GM19463 (cell line): ENCODE results near the gene LCE3D.
"Not testable (repeated sequence)": the region's sequence is repeated elsewhere in the genome, so short reads cannot be mapped to it uniquely, and the experiment has no call there.

Source experiments
- ATAC-seq: cut with Tn5 transposase; IDR thresholded peaks from one replicate; pipeline ENCODE4 v1.9.1; 2021; ENCODE audit warnings: mild to moderate bottlenecking, moderate library complexity; ENCODE audit not compliant: unreplicated experiment

Gene LCE3D

DNA sequence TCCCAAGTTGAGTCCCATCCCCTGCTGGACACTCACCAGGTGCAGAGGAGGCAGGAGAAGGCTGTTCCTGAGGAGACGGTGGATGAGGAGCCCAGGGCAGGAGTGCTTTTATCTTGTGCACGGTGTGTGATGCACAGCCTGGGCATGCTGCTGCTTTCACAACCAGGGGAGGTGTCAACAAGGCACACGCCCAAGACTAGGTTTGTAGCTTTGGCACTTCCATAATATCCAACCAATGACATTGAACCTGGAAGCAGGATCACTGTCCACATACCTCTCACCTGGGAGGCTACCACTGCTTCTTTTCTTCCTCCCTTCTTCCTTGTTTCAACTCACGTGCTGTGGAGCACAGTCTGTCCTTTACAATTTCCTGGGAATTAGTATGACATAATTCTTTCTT, at the start of gene LCE3D:
LCE3D (minus strand) TSS at position 84 of the 400 bp plus-strand sequence. CDS start 580 bp downstream, outside the sequence.
- no peak for ATAC-seq

DNA sequence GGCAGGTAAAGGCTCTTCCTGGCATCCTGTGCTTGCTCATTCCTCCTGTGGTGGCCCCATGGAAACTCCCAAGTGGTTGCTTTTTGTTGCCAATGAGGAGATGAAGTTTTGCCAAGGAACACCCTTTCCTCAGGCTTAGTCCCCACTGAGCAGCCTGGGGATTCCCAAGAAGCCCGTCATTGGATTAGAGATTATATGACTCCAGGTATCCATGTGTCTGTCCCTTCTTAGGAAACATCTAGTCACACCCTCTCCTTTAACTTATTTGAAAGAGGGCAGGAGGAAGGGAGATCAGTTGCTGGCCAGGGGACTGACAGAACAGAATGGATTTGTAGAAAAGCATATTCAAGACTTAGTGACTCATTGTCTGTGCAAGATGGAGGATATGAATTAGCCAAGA, 46.4 kb upstream of the LCE3D start:
- ATAC-seq, result no peak

DNA sequence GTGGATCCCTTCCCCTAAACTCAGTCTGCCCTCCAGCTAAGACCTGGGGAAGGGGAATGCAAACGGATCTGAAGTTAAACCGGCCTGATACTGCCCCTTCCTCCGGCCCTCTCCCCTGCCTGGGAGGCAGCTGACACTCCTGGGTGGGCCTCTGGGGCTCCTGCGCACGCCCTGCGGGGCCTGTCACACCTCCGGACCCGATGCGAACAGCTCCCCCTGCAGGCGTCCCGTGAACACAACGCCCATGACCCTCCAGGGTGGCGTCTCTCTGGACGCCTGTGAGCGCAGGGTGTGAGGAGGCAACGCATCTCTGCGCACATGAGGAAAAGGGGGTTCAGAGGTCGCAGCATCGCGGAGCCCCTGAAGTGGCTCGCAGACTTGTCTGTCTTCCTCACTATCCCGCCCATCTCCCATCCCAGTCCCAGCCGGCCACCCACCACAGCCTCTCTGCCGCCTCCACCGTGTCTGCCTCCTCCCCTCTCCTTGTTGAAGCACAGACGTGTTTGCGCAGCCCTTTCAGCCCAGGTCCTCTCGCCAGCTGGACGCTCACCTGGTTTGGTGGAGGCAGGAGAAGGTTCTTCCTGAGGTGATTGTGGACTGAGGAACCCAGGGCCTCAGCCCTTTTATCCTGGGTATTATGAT, 43.0 kb upstream of the LCE3D start:
- no peak for ATAC-seq

DNA sequence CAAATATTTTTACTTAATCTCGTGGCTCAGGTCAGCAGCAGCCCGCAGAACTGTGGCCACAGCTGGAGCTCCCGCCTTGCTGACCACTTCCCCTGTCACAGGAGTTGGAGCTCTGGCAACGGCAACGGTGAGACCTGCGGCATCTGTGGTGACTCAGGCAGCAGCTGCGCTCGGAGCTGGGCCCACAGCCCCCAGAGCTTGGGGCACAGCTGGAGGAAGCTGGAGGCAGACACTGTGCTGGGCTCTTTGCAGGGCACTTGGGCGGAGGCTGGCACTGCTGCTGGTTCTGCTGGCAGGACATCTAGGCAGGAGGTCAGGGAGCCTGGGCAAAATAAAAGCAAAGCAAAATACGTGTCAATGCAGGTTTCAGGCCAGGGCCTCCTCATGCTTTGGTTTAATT, 42.5 kb upstream of the LCE3D start, which contains the start of gene LCE3A:
LCE3A (minus strand) TSS at position 301 of the 400 bp plus-strand sequence; CDS start at position 301, 0 bp downstream.
- ATAC-seq, result no peak

DNA sequence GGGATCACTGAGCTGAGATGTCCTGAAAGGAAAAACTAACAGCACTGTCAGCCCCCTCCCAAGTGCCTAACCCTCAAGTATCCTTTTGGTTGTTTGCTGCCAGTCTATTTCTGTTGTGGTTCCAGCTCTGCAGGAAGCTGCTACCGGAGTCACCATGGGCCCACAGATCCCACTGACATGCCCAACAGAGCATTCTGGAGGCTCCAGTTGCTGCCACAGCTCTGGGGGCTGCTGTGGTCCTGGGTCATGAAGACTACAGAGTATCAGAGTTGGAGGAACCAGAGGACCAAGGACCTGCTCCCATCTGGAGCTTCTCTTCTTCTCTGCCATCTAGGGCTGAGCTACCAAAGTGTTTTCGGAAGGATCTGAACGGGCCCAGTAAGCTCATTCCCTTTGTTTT, 41.7 kb upstream of the LCE3D start:
- ATAC-seq, result no peak

- ATAC-seq, result no peak
These were observed 33.2 kb upstream of the LCE3D start, which contains the start of gene LCE3B for GRCh38 chr1:152613511-152613910. Gene LCE3B (plus strand): TSS chr1:152613811. CDS start chr1:152613811, 0 bp downstream.

- ATAC-seq, result no peak
These were observed 19.6 kb upstream of the LCE3D start, which contains the start of gene LCE3C for GRCh38 chr1:152599934-152600333. Gene LCE3C (plus strand): TSS chr1:152600234. CDS start chr1:152600732, 498 bp downstream.

GRCh38 chr1:152596986-152597385, 16.7 kb upstream of the LCE3D start:
- no peak for ATAC-seq

GRCh38 chr1:152585586-152585985, 5.3 kb upstream of the LCE3D start:
- ATAC-seq, result no peak

DNA sequence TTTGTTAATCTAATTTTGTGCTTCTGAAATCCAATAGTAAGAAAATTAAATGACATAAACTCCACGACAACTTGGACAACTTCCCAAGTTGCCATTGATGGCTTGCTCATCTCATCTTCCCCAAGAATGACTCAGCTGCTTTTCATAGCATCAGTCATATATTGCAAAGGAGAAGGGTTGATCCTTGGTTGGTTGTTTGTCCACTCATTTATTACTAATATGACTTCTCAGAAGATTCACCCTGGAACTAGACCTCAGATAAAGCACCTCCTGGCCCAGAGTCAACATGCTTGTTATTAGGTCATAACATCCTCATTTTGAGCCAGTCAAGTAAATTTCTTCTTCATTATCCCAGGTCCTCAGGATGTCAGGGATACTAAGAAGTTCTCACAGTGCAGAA, 2.3 kb upstream of the LCE3D start:
- no peak for ATAC-seq

DNA sequence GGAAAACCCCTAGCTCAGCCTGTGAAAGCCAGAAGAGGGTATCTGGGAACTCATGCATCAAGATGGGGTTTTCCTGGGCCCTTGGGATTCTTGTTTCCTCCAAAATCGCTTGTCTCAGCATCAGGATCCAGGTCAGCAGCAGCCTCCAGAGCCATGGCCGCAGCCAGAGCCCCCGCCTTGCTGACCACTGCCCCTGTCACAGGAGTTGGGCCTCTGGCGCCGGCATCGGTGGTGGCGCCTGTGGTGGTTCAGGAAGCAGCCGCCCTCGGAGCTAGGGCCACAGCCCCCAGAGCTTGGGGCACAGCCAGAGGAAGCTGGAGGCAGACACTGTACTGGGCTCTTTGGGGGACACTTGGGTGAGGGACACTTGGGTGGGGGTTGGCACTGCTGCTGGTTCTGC, 790 bp downstream of the LCE3D start:
- ATAC-seq, result not testable (repeated sequence)

- no peak for ATAC-seq
These were observed 3.1 kb downstream of the LCE3D start for GRCh38 chr1:152577168-152577567.

- no peak for ATAC-seq
These were observed 13.6 kb downstream of the LCE3D start, which contains the start of gene LCE3E for GRCh38 chr1:152566681-152567080. Gene LCE3E (minus strand): TSS chr1:152566780. CDS start chr1:152566208, 572 bp downstream.

DNA sequence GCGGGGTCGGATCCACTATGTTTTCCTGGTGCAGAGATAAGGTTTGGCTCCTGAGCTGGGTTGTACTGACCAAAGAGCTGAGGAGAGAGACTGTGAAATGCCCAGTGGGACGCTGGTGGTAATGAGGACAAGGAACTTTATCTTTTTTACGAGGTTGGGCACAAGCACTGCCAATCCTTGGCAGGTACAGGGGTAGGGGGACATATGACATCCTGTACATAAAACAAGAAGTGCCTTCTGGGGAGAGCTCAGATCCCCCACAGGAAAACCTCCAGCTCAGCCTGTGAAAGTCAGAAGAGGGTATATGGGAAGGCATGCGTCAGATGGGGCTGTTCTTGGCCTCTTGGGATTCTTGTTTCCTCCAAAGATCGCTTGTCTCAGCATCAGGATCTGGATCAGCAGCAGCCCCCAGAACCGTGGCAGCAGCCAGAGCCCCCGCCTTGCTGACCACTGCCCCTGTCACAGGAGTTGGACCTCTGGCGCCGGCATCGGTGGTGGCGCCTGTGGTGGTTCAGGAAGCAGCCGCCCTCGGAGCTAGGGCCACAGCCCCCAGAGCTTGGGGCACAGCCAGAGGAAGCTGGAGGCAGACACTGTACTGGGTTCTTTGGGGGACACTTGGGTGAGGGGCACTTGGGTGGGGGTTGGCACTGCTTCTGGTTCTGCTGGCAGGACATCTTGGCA, 14.6 kb downstream of the LCE3D start:
- no peak for ATAC-seq

GRCh38 chr1:152565115-152565514, 15.2 kb downstream of the LCE3D start:
- ATAC-seq, result no peak

DNA sequence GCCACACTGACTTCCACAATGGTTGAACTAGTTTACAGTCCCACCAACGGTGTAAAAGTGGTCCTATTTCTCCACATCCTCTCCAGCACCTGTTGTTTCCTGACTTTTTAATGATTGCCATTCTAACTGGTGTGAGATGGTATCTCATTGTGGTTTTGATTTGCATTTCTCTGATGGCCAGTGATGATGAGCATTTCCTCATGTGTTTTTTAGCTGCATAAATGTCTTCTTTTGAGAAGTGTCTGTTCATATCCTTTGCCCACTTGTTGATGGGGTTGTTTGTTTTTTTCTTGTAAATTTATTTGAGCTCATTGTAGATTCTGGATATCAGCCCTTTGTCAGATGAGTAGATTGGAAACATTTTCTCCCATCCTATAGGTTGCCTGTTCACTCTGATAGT, 32.0 kb downstream of the LCE3D start:
- ATAC-seq, result not testable (repeated sequence)

DNA sequence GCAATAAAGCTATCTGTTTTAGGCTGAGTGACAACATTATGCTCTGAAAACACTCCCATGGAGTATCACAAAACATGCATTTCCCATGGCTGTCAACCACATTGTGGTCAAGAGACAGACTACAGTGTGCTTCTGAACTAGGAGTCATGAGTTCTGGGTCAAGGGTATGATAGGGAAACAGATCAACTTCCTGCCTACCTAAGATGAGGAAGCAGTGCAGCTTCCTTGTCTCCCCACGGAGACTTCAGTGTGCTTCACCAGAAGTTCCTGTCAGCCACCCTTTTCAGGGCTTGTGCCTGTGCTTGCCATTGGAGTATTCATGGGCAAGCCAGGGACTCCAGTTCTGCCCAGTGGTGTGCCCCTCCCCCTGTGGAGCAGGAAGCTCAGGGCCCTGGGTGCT, 33.6 kb downstream of the LCE3D start:
- ATAC-seq, result no peak

DNA sequence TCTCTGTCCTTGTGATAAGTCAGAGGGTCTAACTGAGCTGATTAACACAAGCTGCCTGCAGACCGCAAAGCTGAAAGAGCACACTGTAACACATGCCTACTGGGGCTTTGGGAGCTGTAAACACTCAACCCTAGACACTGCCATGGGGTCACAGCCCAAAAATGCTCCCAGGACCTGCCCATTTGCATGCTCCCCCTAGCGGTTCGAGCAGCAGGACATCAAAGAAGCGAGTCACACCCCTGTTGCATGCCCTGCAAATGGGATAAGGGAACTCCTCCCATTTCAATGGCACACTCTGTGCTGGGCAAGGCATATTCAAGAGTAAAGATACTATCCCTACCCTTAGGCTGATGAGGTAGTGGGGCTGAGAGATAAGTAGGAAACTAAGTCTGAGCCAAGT, 36.5 kb downstream of the LCE3D start:
- ATAC-seq, result no peak

DNA sequence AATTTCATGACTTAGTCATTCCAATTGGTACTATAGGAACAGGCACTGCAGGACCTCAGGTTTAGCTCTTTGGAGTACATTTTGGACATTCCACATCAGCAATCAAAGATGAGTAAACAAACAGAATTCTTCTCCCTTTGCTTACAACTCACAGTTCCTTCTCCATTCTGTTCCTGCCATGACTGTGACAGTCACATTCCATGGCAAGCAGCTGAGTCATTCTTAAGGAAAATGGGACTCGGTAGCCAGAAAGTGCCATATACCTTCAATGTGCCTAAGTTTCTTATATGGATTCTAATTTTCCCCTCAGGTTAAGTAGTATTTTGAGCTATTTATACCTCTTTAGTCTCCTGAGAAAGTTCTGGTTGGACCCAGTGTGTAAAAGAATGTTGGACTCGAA, 40.4 kb downstream of the LCE3D start:
- ATAC-seq, result no peak

DNA sequence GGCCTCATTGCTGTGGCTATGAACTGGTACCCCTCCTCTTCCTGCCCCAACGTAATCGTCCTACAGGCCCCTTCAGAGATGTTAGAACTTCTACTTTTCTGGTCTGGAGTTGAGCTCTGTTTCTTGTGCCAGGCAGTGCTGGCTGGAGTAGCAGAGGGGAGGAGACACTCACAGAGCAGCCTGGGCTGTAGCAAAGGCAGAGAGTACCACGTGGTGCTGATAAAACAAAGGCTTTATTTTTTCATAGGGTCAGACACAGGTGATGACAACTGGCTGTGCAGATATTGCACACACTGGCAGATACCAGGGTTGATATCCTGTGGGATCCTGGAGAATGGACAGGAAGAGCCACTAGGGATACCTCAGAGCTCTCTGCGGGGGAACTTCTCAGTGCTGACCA, 42.8 kb downstream of the LCE3D start:
- ATAC-seq, result no peak

DNA sequence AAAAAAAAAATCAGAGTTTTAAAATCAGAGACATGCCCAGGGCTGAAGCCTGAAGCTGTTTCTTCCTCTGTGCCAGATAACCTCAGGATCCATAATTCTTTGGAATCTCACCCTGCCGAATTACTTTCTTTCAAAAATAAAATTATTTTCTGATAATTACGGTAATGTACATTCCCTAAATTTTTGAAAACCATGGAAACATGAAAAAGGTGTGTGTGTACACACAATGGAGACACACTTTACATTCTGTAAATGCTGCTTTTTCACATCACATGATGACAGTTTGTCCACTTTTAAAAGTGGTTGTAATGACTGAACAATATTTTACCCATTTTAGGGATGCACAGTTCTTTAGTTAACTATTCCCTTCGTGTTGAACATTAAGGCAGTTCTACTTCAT, 44.5 kb downstream of the LCE3D start:
- no peak for ATAC-seq

GRCh38 chr1:152533327-152533938, 46.9 kb downstream of the LCE3D start:
- no peak for ATAC-seq
